ENCODE data around the gene CCL4L2.
"Not testable (repeated sequence)": the region's sequence is repeated elsewhere in the genome, so short reads cannot be mapped to it uniquely, and the experiment has no call there.

The CCL4L2 gene

DNA sequence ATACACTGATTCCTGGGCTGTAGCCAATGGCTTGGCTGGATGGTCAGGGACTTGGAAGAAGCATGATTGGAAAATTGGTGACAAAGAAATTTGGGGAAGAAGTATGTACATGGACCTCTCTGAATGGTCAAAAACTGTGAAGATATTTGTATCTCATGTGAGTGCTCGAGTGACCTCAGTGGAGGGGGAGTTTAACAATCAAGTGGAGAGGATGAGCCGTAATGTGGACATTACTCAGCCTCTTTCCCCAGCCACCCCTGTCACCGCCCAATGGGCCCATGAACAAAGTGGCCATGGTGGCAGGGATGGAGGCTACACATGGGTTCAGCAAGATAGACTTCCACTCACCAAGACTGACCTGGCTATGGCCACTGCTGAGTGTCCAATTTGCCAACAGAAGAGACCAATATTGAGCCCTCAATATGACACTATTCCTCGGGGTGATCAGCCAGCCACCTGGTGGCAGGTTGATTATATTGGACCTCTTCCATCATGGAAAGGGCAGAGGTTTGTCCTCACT is 10.8 kb downstream of the CCL4L2 start:
- not testable (repeated sequence) for DNase-seq

DNA sequence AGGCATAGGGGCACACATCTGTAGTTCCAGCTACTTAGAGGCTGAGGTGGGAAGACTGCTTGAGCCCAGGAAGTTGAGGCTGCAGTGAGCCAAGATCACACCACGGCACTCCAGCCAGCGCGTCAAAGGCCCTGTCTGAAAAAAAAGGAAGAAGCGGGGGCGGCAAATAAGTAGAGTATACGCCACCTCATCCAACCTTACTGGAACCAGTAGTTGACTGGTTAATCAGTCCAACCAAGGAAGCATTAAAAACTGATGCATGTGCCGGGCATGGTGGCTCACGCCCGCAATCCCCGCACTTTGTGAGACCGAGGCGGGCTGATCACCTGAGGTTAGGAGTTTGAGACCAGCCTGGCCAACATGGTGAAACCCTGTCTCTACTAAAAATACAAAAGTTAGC is 12.1 kb downstream of the CCL4L2 start:
- DNase-seq, result not testable (repeated sequence)

DNA sequence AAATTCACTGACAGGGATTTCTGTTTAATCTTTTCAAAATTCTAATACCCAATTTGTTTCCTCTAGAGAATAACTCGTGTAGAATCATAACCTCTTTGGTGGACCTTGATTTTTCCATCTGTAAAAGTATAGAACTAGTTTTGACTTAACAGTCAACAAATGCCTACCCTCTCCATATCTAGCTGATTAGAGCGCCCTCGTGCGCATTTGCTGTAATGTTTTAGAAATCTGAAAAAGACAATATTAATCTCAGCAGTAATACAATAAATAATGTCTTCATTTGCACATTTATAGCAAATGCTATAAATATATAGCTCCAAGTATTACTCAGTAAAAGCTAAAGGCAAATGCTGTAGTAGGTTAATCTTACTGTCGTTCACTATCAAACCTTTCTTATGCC is 18.8 kb downstream of the CCL4L2 start:
- DNase-seq, result not testable (repeated sequence)

DNA sequence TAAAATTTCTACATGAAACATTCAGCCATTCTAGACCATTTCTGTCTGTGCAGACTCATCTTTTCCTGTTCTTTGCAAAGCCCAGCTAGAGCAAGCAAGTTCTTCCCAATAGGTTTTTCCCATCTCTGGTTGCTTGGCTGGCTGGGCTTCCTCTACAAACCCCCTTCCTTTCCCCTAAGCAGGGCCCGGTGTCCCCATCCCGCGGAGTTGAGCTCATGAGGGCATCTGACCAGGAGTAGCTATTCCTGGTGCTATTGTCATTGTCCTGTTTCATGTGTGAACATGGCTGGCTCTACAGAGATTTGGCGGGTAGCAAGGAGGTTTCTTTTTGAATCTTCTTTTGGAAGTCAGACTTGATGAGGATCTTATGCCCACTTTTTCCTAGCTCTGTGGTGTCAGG is 31.2 kb downstream of the CCL4L2 start:
- not testable (repeated sequence) for DNase-seq
